Transverse colon (tissue), 4 donors: ENCODE results near the gene IKZF1.

ENCODE experiments used
- POLR2A ChIP-seq: fragments of 450-650 bp; IDR thresholded peaks from one replicate; pipeline ENCODE4 v1.6.1; 2016; ENCODE audit warnings: antibody characterized with exemption, mild to moderate bottlenecking, moderate library complexity
- POLR2AphosphoS5 ChIP-seq, 3 donors: sonication (generic); formaldehyde crosslinking; IDR thresholded peaks; one replicate each; pipeline ENCODE4 v1.6.1; 2016; ENCODE audit warnings: antibody characterized with exemption in 3 of 3
- TF ChIP-seq, protein P1 (sequence below), 5 experiments: fragments of 200-600 bp in 3 of 5; fragments of 450-650 bp in 2 of 5; sonication (generic) in 3 of 5; IDR thresholded peaks; 1 replicate in 2 of 5; 2 replicates in 3 of 5; pipeline ENCODE4 v1.5.1; 2016 to 2017; ENCODE audit warnings: antibody characterized with exemption in 5 of 5, inconsistent platforms in 3 of 5, mild to moderate bottlenecking in 2 of 5, moderate library complexity in 1 of 5

GRCh38 chr7:50307368-50308032 lies 3.0 kb downstream of the IKZF1 start:
- peak; percentile 59 for TF ChIP-seq POLR2A
- TF ChIP-seq, protein P1, sequence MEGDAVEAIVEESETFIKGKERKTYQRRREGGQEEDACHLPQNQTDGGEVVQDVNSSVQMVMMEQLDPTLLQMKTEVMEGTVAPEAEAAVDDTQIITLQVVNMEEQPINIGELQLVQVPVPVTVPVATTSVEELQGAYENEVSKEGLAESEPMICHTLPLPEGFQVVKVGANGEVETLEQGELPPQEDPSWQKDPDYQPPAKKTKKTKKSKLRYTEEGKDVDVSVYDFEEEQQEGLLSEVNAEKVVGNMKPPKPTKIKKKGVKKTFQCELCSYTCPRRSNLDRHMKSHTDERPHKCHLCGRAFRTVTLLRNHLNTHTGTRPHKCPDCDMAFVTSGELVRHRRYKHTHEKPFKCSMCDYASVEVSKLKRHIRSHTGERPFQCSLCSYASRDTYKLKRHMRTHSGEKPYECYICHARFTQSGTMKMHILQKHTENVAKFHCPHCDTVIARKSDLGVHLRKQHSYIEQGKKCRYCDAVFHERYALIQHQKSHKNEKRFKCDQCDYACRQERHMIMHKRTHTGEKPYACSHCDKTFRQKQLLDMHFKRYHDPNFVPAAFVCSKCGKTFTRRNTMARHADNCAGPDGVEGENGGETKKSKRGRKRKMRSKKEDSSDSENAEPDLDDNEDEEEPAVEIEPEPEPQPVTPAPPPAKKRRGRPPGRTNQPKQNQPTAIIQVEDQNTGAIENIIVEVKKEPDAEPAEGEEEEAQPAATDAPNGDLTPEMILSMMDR (IDR thresholded peaks at IDR 0.05): no peak
- peak in 2 of 3 donors; percentile 64 to 70 for TF ChIP-seq POLR2AphosphoS5 (IDR thresholded peaks at IDR 0.05)
